NCI-H460 (cell line): ENCODE results near the gene RAD50. TPM values are rescaled to one million over a fixed set of nuclear protein-coding genes. Genes with fewer than 3 reads are reported as not detected.

Source experiments
- DNase-seq: peaks from one replicate; pipeline ENCODE4 v3.0.0-alpha.2; 2016; ENCODE audit warnings: low read depth; ENCODE audit errors: extremely low read depth
- total RNA-seq: library from RNA; depleted of rRNA; stranded (reverse); fragments of >200 nt; shearing (Covaris generic); gene quantifications from 2 replicates; pipeline ENCODE4 v1.2.3, GENCODE V29; 2014

Gene RAD50
- total RNA-seq, 1 experiment from 2014 or later, result 38.3 TPM

- DNase-seq, result no peak
Observed at GRCh38 chr5:132658381-132659302, 101.9 kb downstream of the RAD50 start.

- DNase-seq, result no peak
Observed at GRCh38 chr5:132659598-132660493, 103.1 kb downstream of the RAD50 start.

GRCh38 chr5:132661231-132662003, 104.6 kb downstream of the RAD50 start:
- no peak for DNase-seq

GRCh38 chr5:132662004-132662401, 105.2 kb downstream of the RAD50 start:
- DNase-seq, result no peak

- no peak for DNase-seq
Observed at GRCh38 chr5:132662925-132663770, 106.4 kb downstream of the RAD50 start.

GRCh38 chr5:132663771-132664695, 107.3 kb downstream of the RAD50 start:
- DNase-seq, result no peak

- no peak for DNase-seq
Observed at GRCh38 chr5:132664696-132665209, 108.0 kb downstream of the RAD50 start.

GRCh38 chr5:132665574-132666080, 108.8 kb downstream of the RAD50 start:
- no peak for DNase-seq

- DNase-seq, result no peak
Observed at GRCh38 chr5:132666310-132667123, 109.7 kb downstream of the RAD50 start.

- DNase-seq, result no peak
Observed at GRCh38 chr5:132667309-132667708, 110.5 kb downstream of the RAD50 start.

GRCh38 chr5:132667761-132668705, 111.3 kb downstream of the RAD50 start:
- no peak for DNase-seq

GRCh38 chr5:132668706-132669454, 112.1 kb downstream of the RAD50 start:
- no peak for DNase-seq

GRCh38 chr5:132669455-132669820, 112.7 kb downstream of the RAD50 start:
- DNase-seq, result no peak

- no peak for DNase-seq
Observed at GRCh38 chr5:132669966-132670882, 113.4 kb downstream of the RAD50 start.
